Fibroblast of gingiva (primary cell): Measurements from ENCODE around the gene BMP3.

ENCODE experiments used
- DNase-seq: peaks from one replicate; pipeline ENCODE4 v3.0.0-alpha.2; 2011; ENCODE audit warnings: low read depth

Gene BMP3

GRCh38 chr4:81040012-81040659 lies 9.6 kb downstream of the BMP3 start:
- peak; percentile 30 for DNase-seq

DNA sequence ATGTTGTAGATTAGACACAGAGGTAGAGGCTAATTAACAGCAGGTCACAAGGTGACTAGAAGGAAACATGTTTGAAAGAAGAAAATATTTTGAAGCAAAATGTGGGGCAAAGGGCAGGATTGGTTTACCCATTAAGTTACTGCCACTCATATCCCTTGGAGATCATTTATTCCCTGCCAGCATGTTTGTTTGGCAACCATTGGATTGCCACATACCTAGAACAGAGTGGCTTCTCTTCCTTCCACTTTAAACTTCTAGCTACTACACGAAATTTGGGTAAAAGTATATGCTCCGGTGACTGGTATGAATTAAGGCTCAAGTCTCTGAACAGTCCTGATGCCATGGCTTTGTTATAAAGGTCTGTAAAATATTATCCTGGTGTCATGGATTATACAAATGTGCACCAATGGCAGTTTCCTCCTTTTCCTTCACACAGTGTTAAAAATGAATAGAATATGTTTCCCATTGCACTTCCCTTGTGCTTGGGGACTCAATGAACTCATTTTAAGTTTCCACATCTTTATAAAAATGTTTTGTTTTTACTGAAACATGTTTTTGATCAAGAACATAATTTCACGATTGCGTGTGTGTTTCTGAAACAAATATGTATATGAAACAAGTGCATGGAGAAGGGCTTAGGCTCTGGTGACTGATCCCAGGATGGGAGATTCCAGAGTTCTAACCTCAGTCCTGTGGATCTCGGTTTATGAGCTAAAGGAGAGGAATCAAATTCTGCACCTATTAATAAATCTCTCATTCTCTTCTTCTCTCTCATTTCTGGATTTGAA lies 12.3 kb downstream of the BMP3 start:
- no peak for DNase-seq

DNA sequence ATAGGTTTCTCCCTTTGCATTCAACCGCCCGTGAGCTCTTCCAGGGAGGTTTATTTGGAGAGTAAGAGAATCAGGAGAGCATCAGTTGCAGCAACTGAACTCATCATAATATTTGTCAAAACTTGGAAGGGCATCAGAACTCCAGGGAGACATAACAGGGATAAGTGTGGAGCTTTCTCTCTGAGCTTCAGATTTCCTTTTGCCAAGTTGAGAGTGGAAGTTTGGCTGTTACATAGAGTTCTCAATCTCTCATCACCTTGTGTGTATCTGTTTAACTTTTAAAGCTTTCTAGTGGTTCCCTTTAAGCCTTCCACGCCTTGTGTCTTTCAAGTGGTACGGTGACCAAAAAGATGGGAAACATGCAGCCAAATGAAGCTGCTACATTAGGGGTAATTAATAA lies 18.8 kb downstream of the BMP3 start:
- no peak for DNase-seq

- no peak for DNase-seq
Observed at GRCh38 chr4:81049907-81050306, 19.4 kb downstream of the BMP3 start.

DNA sequence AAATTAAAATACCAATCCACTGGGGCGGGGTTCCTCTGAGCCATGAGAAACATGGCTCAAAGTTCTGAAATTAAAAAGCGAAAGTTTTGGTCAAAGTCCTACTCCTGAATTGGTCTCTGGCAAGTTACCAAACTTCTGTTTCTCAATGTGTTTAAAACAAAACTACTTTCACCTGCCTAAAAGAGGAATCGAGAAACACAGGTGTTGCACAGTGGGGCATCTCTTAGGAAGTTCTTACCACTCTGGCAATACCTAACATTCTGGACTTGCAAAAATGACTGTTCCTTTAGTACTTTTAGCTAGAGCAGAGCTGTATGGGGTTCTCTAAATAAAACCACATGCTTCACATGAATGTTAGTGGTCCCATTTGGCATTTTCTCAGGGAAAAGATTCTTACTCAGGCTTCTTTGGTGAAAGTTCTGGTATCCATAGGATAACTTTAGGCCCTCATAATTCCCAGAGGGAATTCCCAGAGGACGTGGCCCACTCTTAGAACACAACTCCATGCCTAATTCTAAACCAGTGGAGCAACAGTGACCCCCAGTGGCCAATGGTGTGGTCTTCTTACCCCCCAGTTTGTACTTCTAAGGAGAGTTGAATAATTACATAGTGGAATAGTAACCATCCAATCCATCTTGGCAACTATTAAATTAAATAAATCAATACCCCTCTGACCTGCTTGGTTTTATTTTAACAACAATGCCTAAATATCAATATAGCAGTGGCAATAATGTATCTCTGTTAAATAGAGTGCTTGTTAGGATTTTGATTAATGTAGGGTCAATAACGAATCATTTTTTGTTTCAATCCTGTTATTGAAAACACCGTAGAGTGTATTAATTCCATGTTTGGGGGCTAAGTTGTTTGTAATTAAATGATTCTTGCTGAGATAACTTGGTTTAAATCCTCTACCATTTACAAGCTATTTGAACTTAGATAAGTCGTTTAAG lies 21.9 kb downstream of the BMP3 start:
- peak; percentile 27 for DNase-seq

GRCh38 chr4:81058621-81059020 lies 28.1 kb downstream of the BMP3 start:
- no peak for DNase-seq

GRCh38 chr4:81060587-81061343 lies 30.3 kb downstream of the BMP3 start:
- no peak for DNase-seq

GRCh38 chr4:81061344-81061730 lies 30.8 kb downstream of the BMP3 start:
- no peak for DNase-seq

DNA sequence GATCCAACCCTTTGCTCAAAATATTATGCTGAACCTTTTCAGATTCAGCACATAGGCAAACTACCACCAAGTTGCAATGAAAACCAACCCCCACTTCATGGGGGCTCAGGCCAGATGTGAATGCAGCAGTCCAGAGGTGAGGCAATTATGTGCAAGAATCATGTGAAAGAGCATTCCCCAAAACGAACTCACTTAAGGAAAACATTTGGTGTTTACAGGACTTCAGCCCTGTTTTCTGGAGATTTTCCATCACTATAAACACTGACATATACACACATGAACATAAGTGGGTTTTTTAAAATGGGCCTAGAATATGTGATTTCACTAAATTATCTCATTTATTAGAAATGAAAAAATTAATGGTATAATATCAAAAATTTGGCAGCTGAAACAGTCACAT lies 31.5 kb downstream of the BMP3 start:
- DNase-seq, result no peak

DNA sequence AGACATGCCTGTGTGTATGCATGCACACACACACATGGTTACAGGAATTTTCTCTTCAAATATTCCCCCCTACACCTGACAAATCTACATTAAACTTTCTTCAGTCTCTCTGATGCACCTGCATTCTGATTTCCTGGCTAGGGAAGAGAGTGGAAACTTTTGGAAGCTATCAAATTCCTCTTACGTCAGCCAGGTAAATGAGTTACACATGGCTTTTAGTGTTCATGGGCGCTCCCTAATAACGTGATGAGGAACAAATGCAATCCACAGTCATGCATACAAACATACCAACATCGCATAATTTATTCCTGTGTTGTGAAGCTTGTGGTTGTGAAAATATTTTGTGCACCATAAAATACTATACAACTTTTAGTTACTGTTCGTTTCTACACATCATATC lies 34.9 kb downstream of the BMP3 start:
- DNase-seq, result no peak

- DNase-seq, result peak; percentile 81
Observed at GRCh38 chr4:81069706-81070331, 39.3 kb downstream of the BMP3 start.

- no peak for DNase-seq
Observed at GRCh38 chr4:81071013-81071412, 40.5 kb downstream of the BMP3 start.

DNA sequence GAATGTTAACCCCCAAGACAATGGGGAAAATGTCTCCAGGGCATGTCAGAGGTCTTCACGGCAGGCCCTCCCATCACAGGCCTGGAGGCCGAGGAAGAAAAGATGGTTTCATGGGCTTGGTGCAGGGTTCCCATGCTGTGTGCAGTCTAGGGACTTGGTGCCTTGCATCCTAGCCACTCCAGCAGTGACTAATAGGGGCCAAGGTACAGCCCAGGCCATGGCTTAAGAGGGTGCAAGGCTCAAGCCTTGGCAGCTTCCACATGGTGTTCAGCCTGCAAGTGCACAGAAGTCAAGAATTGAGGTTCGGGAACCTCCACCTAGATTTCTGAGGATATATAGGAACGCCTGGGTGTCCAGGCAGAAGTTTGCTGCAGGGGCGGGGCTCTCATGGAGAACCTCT lies 50.6 kb downstream of the BMP3 start:
- DNase-seq, result no peak

DNA sequence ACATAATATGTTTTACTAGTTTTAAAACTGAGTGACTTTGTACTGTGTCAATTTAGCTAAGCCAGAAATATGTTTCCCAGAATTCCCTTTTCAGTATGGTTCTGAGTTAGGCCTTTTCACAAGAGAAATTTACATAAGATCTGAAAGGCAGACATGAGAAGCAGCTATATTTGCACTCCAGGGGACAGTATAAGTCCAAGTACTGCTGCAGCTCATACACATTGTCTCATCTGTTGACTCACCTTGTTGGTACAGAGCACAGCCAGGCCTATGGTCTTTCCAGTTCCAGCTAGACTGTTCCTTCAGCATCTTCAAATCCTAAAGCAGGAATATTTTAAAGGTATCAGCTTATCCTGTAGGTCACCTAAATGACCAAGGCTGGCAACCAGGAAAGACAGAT lies 53.5 kb downstream of the BMP3 start:
- DNase-seq, result peak; percentile 41

DNA sequence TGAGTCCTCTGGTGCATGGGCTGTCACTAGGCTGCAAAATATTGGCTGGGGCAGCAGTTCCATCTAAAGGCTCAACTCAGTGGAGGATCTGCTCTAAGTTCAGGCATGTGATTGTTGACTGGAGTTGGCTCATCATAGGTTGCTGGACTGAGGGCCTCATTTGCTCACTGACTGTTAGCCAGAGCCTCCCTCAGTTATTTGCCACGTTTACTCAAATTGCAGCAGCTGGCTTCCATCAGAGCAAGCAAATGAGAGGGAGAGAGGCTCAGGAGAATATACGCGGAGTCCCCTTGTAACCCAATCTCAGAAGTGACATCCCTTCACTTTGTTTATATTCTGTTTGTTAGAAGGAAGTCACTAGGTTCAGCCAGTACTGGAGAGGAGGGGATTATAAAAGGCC lies 54.1 kb downstream of the BMP3 start:
- peak; percentile 35 for DNase-seq

DNA sequence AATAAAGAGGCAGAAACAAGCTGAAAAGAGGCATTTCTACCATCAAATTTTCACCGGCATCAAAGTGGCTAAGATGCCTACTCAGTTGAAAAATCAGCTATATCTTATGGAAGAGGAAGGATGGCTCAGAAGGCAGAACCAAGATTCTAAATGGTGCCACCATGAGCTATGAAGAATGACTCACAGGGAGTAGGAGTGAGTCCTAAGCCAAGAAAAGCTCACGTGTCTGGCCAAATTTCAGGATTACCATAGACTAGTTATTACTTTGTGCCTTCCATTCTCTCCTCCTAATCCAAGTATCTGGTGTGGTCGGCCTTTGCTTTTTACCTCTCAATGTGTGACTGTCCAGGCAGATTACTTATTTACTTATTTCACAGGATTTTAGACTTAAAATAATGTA lies 54.8 kb downstream of the BMP3 start:
- DNase-seq, result no peak

GRCh38 chr4:81085979-81086378 lies 55.5 kb downstream of the BMP3 start:
- DNase-seq, result no peak

- no peak for DNase-seq
Observed at GRCh38 chr4:81093720-81094401, 63.4 kb downstream of the BMP3 start.

DNA sequence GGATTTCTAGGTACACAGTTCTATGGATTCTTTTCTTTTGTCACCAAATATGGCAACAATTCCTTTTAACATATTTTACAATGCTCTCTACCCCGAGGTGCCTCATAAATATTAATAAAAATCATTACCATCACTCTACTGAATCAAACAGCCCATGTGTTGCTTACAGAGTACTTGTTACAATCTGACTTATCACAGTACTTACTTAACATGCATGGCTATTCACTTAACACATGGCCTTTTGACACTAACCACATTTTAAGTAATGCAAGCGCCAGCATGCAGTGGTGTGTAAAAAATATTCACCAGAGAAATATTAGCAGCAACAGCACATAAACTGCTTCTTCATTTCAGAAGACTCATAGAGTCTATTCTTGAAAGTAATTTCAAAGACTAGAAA lies 64.9 kb downstream of the BMP3 start:
- no peak for DNase-seq

DNA sequence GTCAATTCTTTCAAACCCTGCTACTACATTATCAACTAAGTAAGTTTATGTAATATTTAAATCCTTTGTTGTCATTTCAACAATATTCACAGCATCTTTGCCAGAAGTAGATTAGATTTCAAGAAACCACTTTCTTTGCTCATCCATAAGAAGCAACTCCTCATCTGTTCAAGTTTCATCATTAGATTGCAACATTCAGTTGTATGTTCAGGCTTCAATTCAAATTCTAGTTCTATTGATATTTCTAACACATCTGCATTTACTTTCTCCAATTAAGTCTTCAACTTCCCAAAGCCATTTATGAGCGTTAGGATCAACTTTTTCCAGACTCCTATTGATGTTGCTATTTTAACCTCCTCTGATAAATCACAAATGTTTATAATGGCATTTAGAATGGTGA lies 66.1 kb downstream of the BMP3 start:
- peak; percentile 81 for DNase-seq

DNA sequence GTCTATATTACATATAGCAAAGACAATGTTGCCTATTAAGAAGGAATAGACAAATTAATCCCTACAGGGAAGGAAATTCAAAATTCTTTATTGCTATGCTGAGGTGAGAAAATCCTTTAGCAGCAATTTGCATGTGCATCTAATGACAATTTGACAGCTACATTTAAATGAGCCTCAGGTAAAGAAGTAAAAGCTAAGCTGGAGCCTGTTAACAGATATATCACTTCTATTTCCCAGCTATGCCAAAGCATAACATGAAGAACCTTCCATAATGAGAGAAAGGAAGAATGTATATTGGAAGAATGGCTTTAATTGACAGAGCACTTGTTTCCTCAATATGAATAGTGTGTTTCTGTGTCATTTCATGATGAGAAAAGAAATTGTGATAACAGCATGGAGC lies 71.6 kb downstream of the BMP3 start:
- DNase-seq, result no peak
